ENCODE results near the gene QRFP. TPM values are rescaled to one million over a fixed set of nuclear protein-coding genes. Genes with fewer than 3 reads are reported as not detected.

Gene QRFP
- total and polyA plus RNA-seq, 2 of the 8 experiments (the other 6 are each of a cell fraction or from before 2014, with no cell fraction given), result not detected

DNA sequence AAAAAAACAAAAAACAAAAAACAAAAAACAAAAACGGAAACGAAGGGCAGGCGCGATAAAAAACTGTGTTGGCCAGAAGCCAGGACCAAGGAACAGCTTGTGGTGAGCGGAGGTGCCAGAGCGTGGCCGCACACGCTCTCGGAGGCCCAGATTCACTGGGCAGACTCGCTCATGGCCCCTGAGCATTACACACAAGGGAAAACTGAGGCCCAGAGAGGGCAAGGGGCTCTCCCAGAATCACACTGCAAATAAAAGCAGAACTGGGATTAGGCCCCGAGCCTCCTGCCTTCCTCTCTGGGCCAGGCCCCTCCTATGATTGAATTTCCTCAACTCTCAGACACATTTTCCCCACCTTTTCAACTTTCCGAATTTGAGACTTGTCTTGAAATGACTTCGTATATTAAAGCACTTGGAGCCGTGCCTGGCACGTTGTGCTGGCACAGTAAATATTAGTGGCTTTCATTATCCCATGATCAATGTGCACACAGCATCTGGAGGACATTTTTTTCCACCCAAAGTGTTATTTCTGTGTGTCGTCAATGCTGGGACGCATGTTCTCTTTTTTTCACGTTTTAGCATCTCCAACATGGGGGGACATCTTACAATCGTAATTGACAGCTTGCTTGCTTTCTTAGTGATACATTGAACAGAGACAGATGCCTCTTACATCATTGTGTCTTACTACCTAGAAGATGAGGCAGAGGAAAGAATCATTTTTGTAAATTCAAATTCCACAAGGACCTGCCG lies 35.1 kb upstream of the QRFP start:
- Histone ChIP-seq H3K23ac (ENCODE audit: insufficient read length) (no peak overlapping the region), H3K4ac (replicated peaks; ENCODE audit: insufficient read length, low read depth, low read length) (no peak overlapping the region), H2BK5ac (ENCODE audit: low read depth, low read length) (no peak overlapping the region), H3K27ac (ENCODE audit: low read depth, low read length) (no peak overlapping the region), H3K9ac (replicated peaks in 1 of 4; ENCODE audit: extremely low read depth in 1 of 4, low read depth in 3 of 4, low read length in 3 of 4) (no peak overlapping the region; a peak in 1 of 7 replicates), H2BK120ac (replicated peaks; ENCODE audit: low read depth, low read length) (no peak overlapping the region), H2AK5ac (ENCODE audit: low read depth, low read length) (no peak overlapping the region), H3K9me3 (ENCODE audit: insufficient read depth in 2 of 2, low read depth in 1 of 2, low read length in 1 of 2) (no peaks in the 10 kb centered on the region), H4K20me1 (replicated peaks in 1 of 2; ENCODE audit: control insufficient read depth in 1 of 2, insufficient read depth in 2 of 2, low read length in 2 of 2) (no peaks in the 10 kb centered on the region), H3K4me2 (ENCODE audit: insufficient read depth in 1 of 2, low read depth in 2 of 2, low read length in 2 of 2) (no peak overlapping the region), H4K5ac (ENCODE audit: insufficient read length, low read depth, low read length) (no peak overlapping the region), H4K91ac (replicated peaks; ENCODE audit: insufficient read length, low read length) (no peak overlapping the region), H3K23me2 (ENCODE audit: low read depth, low read length) (no peaks in the 10 kb centered on the region), H3K79me1 (ENCODE audit: low read depth, low read length) (no peaks in the 10 kb centered on the region), H2BK15ac (ENCODE audit: low read length) (no peak overlapping the region; the same call in 1 of the 2 replicates), H3K14ac (ENCODE audit: insufficient read length) (no peak overlapping the region), H2BK12ac (ENCODE audit: low read depth, low read length) (no peak overlapping the region), H3K56ac (replicated peaks; ENCODE audit: insufficient read length, low read depth, low read length) (no peak overlapping the region), H3K27me3 (replicated peaks in 1 of 4; ENCODE audit: control insufficient read depth in 3 of 4, extremely low read depth in 1 of 4, insufficient read depth in 3 of 4, low read length in 3 of 4) (no peaks in the 10 kb centered on the region; a peak in 1 of 7 replicates), H3K18ac (ENCODE audit: extremely low read depth, low read length) (no peak overlapping the region), H3K36me3 (ENCODE audit: control insufficient read depth in 2 of 4, insufficient read depth in 4 of 4, low read length in 3 of 4) (no peaks in the 10 kb centered on the region), H4K8ac (ENCODE audit: extremely low read depth, insufficient read depth, low read length) (no peak overlapping the region), H2BK20ac (ENCODE audit: low read length) (0 out of 2 replicates have a peak overlapping the region, but pooled peaks have one; percentile 41), H3K79me2 (ENCODE audit: control insufficient read depth in 1 of 2, insufficient read depth in 2 of 2, low read length in 2 of 2) (no peaks in the 10 kb centered on the region), H2AFZ (ENCODE audit: low read length) (no peak overlapping the region), H3K4me1 (replicated peaks in 1 of 4; ENCODE audit: control insufficient read depth in 3 of 4, insufficient read depth in 4 of 4, low read length in 3 of 4) (peaks cover 6 to 33% (median 22%) of the 10 kb centered on the region in 4 experiments), H3K4me3 (ENCODE audit: extremely low read depth in 1 of 4, insufficient read depth in 2 of 4, low read depth in 3 of 4, low read length in 4 of 4) (no peak overlapping the region)
- ChIA-PET POLR2A (ENCODE audit: partially characterized antibody) (interaction anchor here (0.7 to 0.9 kb wide), 2 partner anchors 10 to 47 kb away, joined by 3 to 4 read pairs; no protein-coding TSS in a partner anchor), CTCF (ENCODE audit: partially characterized antibody) (interaction anchor here (0.5 to 7.8 kb wide), 13 partner anchors 9 to 778 kb away, joined by 3 to 38 read pairs (median 6); no protein-coding TSS in a partner anchor)
- TF ChIP-seq SP2 (IDR thresholded peaks at IDR 0.05; ENCODE audit: low read length), result no peak
- no peak for TF ChIP-seq GABPA (IDR thresholded peaks at IDR 0.05; ENCODE audit: borderline replicate concordance, insufficient read depth, low read length)
- no peak for TF ChIP-seq TBP (IDR thresholded peaks at IDR 0.05; ENCODE audit: low read depth, low read length)
- 86% methylated on average over 19 of the region's 20 CpGs; no CpG with 5 or more reads in 1 of the 2 experiments for WGBS, 2 experiments (ENCODE audit: extremely low coverage in 1 of 2, insufficient coverage in 1 of 2, insufficient read length in 1 of 2, insufficient replicate concordance in 2 of 2, low coverage in 1 of 2, low lambda C conversion rate in 2 of 2, missing lambda C conversion rate in 1 of 2)
- FAIRE-seq (no peak), DNase-seq (ENCODE audit: low read depth in 1 of 2, low spot score in 2 of 2) (no peak)

All from H1 (cell line).